Neural progenitor cell (in vitro differentiated cells): ENCODE measurements around the gene ERC1. TPM values are rescaled to one million over a fixed set of nuclear protein-coding genes. Genes with fewer than 3 reads are reported as not detected.

Experiments used
- DNase-seq: peaks from one replicate; pipeline ENCODE4 v3.0.0-alpha.2; 2016; ENCODE audit warnings: low spot score
- H2AFZ ChIP-seq: fragments of 200-600 bp; sonication (generic); replicated peaks from 2 replicates; pipeline ENCODE4 v1.6.1; 2016; ENCODE audit warnings: antibody characterized with exemption
- H3F3A ChIP-seq: fragments of 200-600 bp; sonication (generic); 2 replicates; pipeline ENCODE4 v1.6.1; 2016; ENCODE audit warnings: antibody characterized with exemption, low read depth
- H3K27ac ChIP-seq: fragments of 200-600 bp; sonication (generic); 2 replicates; pipeline ENCODE4 v1.5.1; 2016; ENCODE audit warnings: mild to moderate bottlenecking
- H3K27me3 ChIP-seq: fragments of 200-600 bp; sonication (generic); 2 replicates; pipeline ENCODE4 v1.6.1; 2016; ENCODE audit warnings: mild to moderate bottlenecking, moderate library complexity
- H3K36me3 ChIP-seq: fragments of 200-600 bp; sonication (generic); 2 replicates; pipeline ENCODE4 v1.5.1; 2016
- H3K4me1 ChIP-seq: fragments of 200-600 bp; sonication (generic); 2 replicates; pipeline ENCODE4 v1.6.1; 2016; ENCODE audit warnings: mixed run types
- H3K4me2 ChIP-seq: fragments of 200-600 bp; sonication (generic); 2 replicates; pipeline ENCODE4 v1.6.1; 2016
- H3K4me3 ChIP-seq: fragments of 200-600 bp; sonication (generic); 2 replicates; pipeline ENCODE4 v1.5.1; 2016
- H3K79me2 ChIP-seq: fragments of 200-600 bp; sonication (generic); 2 replicates; pipeline ENCODE4 v1.6.1; 2016; ENCODE audit warnings: low read depth
- H3K9ac ChIP-seq: fragments of 200-600 bp; sonication (generic); 2 replicates; pipeline ENCODE4 v1.6.1; 2016
- H3K9me3 ChIP-seq: fragments of 200-600 bp; sonication (generic); 2 replicates; pipeline ENCODE4 v1.5.1; 2016; ENCODE audit warnings: low read depth
- H4K20me1 ChIP-seq: fragments of 200-600 bp; sonication (generic); 2 replicates; pipeline ENCODE4 v1.6.1; 2016; ENCODE audit warnings: low read depth
- H3K27ac Mint-ChIP-seq: 3 replicates; pipeline ENCODE4 v1.8.0; 2021; ENCODE audit warnings: mixed read lengths
- H3K27me3 Mint-ChIP-seq: 2 replicates; pipeline ENCODE4 v1.8.0; 2022; ENCODE audit warnings: low read depth, mild to moderate bottlenecking, inconsistent platforms, moderate library complexity, mixed read lengths; ENCODE audit not compliant: insufficient read depth
- H3K36me3 Mint-ChIP-seq: 3 replicates; pipeline ENCODE4 v1.8.0; 2021; ENCODE audit warnings: mixed read lengths
- H3K4me1 Mint-ChIP-seq: 3 replicates; pipeline ENCODE4 v1.8.0; 2021; ENCODE audit warnings: mixed read lengths
- H3K4me3 Mint-ChIP-seq: 3 replicates; pipeline ENCODE4 v1.8.0; 2021; ENCODE audit warnings: mild to moderate bottlenecking, moderate library complexity, mixed read lengths
- H3K9me3 Mint-ChIP-seq: 3 replicates; pipeline ENCODE4 v1.8.0; 2020; ENCODE audit warnings: mixed read lengths
- EZH2 ChIP-seq: fragments of 200-600 bp; sonication (generic); IDR thresholded peaks from 2 replicates; pipeline ENCODE4 v1.6.1; 2017; ENCODE audit warnings: antibody characterized with exemption, mild to moderate bottlenecking, moderate library complexity
- EZH2phosphoT487 ChIP-seq: fragments of 200-600 bp; sonication (generic); IDR thresholded peaks from 2 replicates; pipeline ENCODE4 v1.6.1; 2017; ENCODE audit warnings: antibody characterized with exemption
- total RNA-seq: library from RNA; depleted of rRNA; stranded (reverse); fragments of >200 nt; gene quantifications from 2 replicates; pipeline ENCODE4 v1.2.3, GENCODE V29; 2015; ENCODE audit warnings: low replicate concordance
- TF ChIP-seq, protein P1 (sequence below): fragments of 200-600 bp; sonication (generic); IDR thresholded peaks from 2 replicates; pipeline ENCODE4 v1.5.1; 2017; ENCODE audit warnings: antibody characterized with exemption, mild to moderate bottlenecking

Gene ERC1
- total RNA-seq, 1 donor from 2014 or later: 27.5 TPM

DNA sequence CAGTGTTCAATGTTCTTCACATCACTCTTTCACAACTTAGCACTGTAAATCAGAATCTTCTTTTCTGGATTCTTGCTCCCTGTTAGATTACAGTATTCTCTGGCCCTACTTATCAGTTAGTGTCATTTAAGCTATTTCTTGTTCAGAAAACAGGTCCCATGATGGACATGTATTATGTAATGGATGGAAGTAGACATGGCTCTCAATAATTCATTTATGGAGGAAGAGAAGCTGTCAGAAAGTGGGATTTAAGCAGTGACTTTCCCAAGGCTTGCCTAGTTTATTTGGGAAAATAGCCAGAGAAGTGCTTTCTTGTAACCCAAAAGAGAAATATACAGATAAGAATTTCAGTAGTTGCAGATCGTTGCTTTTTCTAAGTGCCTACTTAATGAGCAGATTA is 1.6 kb downstream of the ERC1 start:
- Histone ChIP-seq H3K4me3 (peak overlapping the region; percentile 87), H3K79me2 (peaks cover 60% of the 10 kb centered on the region), H3K9ac (no peak overlapping the region), H3K27ac (no peak overlapping the region), H3K27me3 (no peaks in the 10 kb centered on the region), H3K4me1 (peaks cover 23% of the 10 kb centered on the region), H3K9me3 (no peaks in the 10 kb centered on the region), H3K4me2 (peak overlapping the region; percentile 80), H2AFZ (no peak overlapping the region), H3F3A (peaks cover 6% of the 10 kb centered on the region), H4K20me1 (peaks cover 24% of the 10 kb centered on the region), H3K36me3 (no peaks in the 10 kb centered on the region)
- peak overlapping the region; percentile 96 for H3K4me3 Mint-ChIP-seq
- H3K9me3 Mint-ChIP-seq: no peaks in the 10 kb centered on the region
- TF ChIP-seq EZH2: no peak
- TF ChIP-seq, protein P1, sequence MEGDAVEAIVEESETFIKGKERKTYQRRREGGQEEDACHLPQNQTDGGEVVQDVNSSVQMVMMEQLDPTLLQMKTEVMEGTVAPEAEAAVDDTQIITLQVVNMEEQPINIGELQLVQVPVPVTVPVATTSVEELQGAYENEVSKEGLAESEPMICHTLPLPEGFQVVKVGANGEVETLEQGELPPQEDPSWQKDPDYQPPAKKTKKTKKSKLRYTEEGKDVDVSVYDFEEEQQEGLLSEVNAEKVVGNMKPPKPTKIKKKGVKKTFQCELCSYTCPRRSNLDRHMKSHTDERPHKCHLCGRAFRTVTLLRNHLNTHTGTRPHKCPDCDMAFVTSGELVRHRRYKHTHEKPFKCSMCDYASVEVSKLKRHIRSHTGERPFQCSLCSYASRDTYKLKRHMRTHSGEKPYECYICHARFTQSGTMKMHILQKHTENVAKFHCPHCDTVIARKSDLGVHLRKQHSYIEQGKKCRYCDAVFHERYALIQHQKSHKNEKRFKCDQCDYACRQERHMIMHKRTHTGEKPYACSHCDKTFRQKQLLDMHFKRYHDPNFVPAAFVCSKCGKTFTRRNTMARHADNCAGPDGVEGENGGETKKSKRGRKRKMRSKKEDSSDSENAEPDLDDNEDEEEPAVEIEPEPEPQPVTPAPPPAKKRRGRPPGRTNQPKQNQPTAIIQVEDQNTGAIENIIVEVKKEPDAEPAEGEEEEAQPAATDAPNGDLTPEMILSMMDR: no peak
- no peak for TF ChIP-seq EZH2phosphoT487
- peaks cover 32% of the 10 kb centered on the region for H3K4me1 Mint-ChIP-seq
- H3K27me3 Mint-ChIP-seq: peaks cover 9% of the 10 kb centered on the region
- no peak for DNase-seq
- H3K36me3 Mint-ChIP-seq: no peaks in the 10 kb centered on the region
- no peak overlapping the region for H3K27ac Mint-ChIP-seq

DNA sequence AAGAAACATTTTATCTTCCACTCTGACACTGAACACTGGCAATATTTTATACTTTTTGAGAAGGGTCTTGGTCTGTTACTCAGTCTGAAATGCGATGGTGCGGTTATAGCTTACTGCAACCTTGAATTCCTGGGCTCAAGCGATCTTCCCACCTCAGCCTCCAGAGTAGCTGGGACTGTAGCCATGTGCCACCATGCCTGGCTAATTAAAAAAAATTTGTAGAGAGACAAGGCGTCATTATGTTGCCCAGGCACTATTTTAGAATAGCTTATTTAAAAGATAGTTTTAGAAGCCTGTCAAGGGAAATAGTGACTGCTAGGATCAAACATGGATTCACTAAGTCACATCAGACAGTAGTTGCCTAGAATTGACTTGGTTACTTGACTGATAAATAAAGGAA is 5.9 kb downstream of the ERC1 start:
- H3F3A ChIP-seq: no peaks in the 10 kb centered on the region
- H3K9ac ChIP-seq: no peak overlapping the region
- no peak overlapping the region for H3K4me3 ChIP-seq
- H2AFZ ChIP-seq: no peak overlapping the region
- H3K36me3 ChIP-seq: no peaks in the 10 kb centered on the region
- no peaks in the 10 kb centered on the region for H3K9me3 Mint-ChIP-seq
- H4K20me1 ChIP-seq: peaks cover 57% of the 10 kb centered on the region
- H3K4me2 ChIP-seq: no peak overlapping the region
- no peaks in the 10 kb centered on the region for H3K27me3 ChIP-seq
- peaks cover 10% of the 10 kb centered on the region for H3K4me1 Mint-ChIP-seq
- no peak overlapping the region for H3K27ac Mint-ChIP-seq
- H3K4me1 ChIP-seq: peaks cover 7% of the 10 kb centered on the region
- TF ChIP-seq, protein P1: no peak
- TF ChIP-seq EZH2: no peak
- TF ChIP-seq EZH2phosphoT487: no peak
- H3K4me3 Mint-ChIP-seq: no peak overlapping the region
- peaks cover 69% of the 10 kb centered on the region for H3K79me2 ChIP-seq
- no peak for DNase-seq
- peaks cover 5% of the 10 kb centered on the region for H3K27me3 Mint-ChIP-seq
- H3K27ac ChIP-seq: no peak overlapping the region
- H3K36me3 Mint-ChIP-seq: peaks cover 7% of the 10 kb centered on the region
- H3K9me3 ChIP-seq: no peaks in the 10 kb centered on the region

DNA sequence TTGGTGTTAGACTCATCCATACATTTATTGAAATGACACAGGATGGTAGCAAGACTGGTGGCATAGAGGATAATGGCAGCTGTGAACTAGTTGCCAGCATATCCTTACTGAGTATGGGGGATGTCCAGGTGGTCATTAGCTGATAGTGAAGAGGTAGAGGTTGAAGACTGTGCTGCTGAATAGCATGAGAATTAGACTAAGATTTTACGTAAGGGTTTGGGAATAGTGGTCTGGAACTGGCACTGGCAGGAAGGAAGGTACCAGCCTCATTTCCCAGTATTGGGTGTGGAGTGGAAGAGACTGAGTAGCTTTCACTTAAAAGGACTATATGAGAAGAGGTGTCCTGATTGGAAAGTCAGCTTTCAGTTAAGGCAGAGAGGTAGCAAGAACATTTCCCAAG is 6.5 kb downstream of the ERC1 start:
- peaks cover 62% of the 10 kb centered on the region for H4K20me1 ChIP-seq
- H3K4me1 ChIP-seq: peaks cover 1% of the 10 kb centered on the region
- H3K27ac Mint-ChIP-seq: no peak overlapping the region
- peaks cover 5% of the 10 kb centered on the region for H3K4me1 Mint-ChIP-seq
- no peaks in the 10 kb centered on the region for H3K36me3 ChIP-seq
- H3K9ac ChIP-seq: no peak overlapping the region
- no peaks in the 10 kb centered on the region for H3K27me3 ChIP-seq
- no peak overlapping the region for H2AFZ ChIP-seq
- no peak overlapping the region for H3K27ac ChIP-seq
- TF ChIP-seq, protein P1: no peak
- TF ChIP-seq EZH2phosphoT487 (no peak), EZH2 (no peak)
- peaks cover 3% of the 10 kb centered on the region for H3F3A ChIP-seq
- peaks cover 7% of the 10 kb centered on the region for H3K36me3 Mint-ChIP-seq
- H3K79me2 ChIP-seq: peaks cover 67% of the 10 kb centered on the region
- H3K4me2 ChIP-seq: no peak overlapping the region
- peaks cover 5% of the 10 kb centered on the region for H3K27me3 Mint-ChIP-seq
- no peak overlapping the region for H3K4me3 Mint-ChIP-seq
- H3K4me3 ChIP-seq: no peak overlapping the region
- DNase-seq: no peak
- no peaks in the 10 kb centered on the region for H3K9me3 Mint-ChIP-seq
- no peaks in the 10 kb centered on the region for H3K9me3 ChIP-seq
